Liver (tissue), 9 donors: ENCODE data around the gene GRM3. TPM values are rescaled to one million over a fixed set of nuclear protein-coding genes. Genes with fewer than 3 reads are reported as not detected.

Source experiments
- DNase-seq: peaks from one replicate; pipeline ENCODE4 v3.0.0-alpha.2; 2017; ENCODE audit warnings: low spot score
- H3K27ac ChIP-seq, 2 donors: one replicate each; pipeline ENCODE4 v1.7.0; 2013; ENCODE audit warnings: inconsistent platforms in 2 of 2, low read length in 2 of 2, control low read depth in 1 of 2, low read depth in 1 of 2, mild to moderate bottlenecking in 1 of 2
- H3K27me3 ChIP-seq, 4 donors: one replicate each; pipeline versions ENCODE4 v1.6.1 to v1.7.0; 2013; ENCODE audit warnings: low read length in 3 of 4, inconsistent platforms in 1 of 4, mild to moderate bottlenecking in 1 of 4, moderate library complexity in 1 of 4; ENCODE audit not compliant: control insufficient read depth in 4 of 4, insufficient read depth in 4 of 4
- H3K36me3 ChIP-seq, 4 donors: one replicate each; pipeline versions ENCODE4 v1.6.1 to v1.7.0; 2013; ENCODE audit warnings: low read length in 3 of 4, mild to moderate bottlenecking in 3 of 4, low read depth in 1 of 4, moderate library complexity in 1 of 4; ENCODE audit not compliant: control insufficient read depth in 4 of 4, insufficient read depth in 3 of 4
- H3K4me1 ChIP-seq, 4 donors: one replicate each; pipeline versions ENCODE4 v1.6.1 to v1.7.0; 2013; ENCODE audit warnings: low read length in 3 of 4, mild to moderate bottlenecking in 3 of 4, moderate library complexity in 1 of 4; ENCODE audit not compliant: control insufficient read depth in 4 of 4, insufficient read depth in 4 of 4
- H3K4me3 ChIP-seq, 3 donors: one replicate each; pipeline versions ENCODE4 v1.6.1 to v1.7.0; 2013; ENCODE audit warnings: low read length in 3 of 3, control low read depth in 1 of 3, low read depth in 1 of 3, mild to moderate bottlenecking in 1 of 3
- H3K9ac ChIP-seq, 2 donors: one replicate each; pipeline ENCODE4 v1.7.0; 2013; ENCODE audit warnings: low read length in 2 of 2, mild to moderate bottlenecking in 2 of 2, moderate library complexity in 2 of 2, control low read depth in 1 of 2, low read depth in 1 of 2
- H3K9me3 ChIP-seq, 4 donors: one replicate each; pipeline versions ENCODE4 v1.6.1 to v1.7.0; 2013; ENCODE audit warnings: low read length in 3 of 4; ENCODE audit not compliant: control insufficient read depth in 4 of 4
- ATF3 ChIP-seq: IDR thresholded peaks from 2 replicates; pipeline ENCODE4 v1.6.1; 2016; ENCODE audit warnings: antibody characterized with exemption
- EGR1 ChIP-seq, 2 donors: IDR thresholded peaks; 2 replicates each; pipeline ENCODE4 v1.6.1; 2016 to 2018; ENCODE audit warnings: antibody characterized with exemption in 2 of 2, low read depth in 2 of 2
- FOXA1 ChIP-seq: IDR thresholded peaks from 2 replicates; pipeline ENCODE4 v1.6.1; 2016; ENCODE audit warnings: antibody characterized with exemption
- FOXA2 ChIP-seq: IDR thresholded peaks from 2 replicates; pipeline ENCODE4 v1.6.1; 2016; ENCODE audit warnings: antibody characterized with exemption
- GABPA ChIP-seq, 2 donors: IDR thresholded peaks in 1 of 2; conservative IDR thresholded peaks in 1 of 2; 2 replicates each; pipeline ENCODE4 v1.6.1; 2016; ENCODE audit warnings: antibody characterized with exemption in 2 of 2, mild to moderate bottlenecking in 1 of 2, moderate library complexity in 1 of 2
- HNF4A ChIP-seq, 2 donors: conservative IDR thresholded peaks; 2 replicates each; pipeline ENCODE4 v1.6.1; 2016; ENCODE audit warnings: antibody characterized with exemption in 2 of 2, mild to moderate bottlenecking in 2 of 2
- HNF4G ChIP-seq: IDR thresholded peaks from 2 replicates; pipeline ENCODE4 v1.6.1; 2016; ENCODE audit warnings: antibody characterized with exemption
- JUND ChIP-seq, 2 donors: IDR thresholded peaks; 2 replicates each; pipeline ENCODE4 v1.6.1; 2016; ENCODE audit warnings: antibody characterized with exemption in 2 of 2
- RAD21 ChIP-seq, 2 donors: IDR thresholded peaks; 2 replicates each; pipeline ENCODE4 v1.6.1; 2016; ENCODE audit warnings: antibody characterized with exemption in 2 of 2, mild to moderate bottlenecking in 2 of 2
- RXRA ChIP-seq, 2 donors: IDR thresholded peaks; 2 replicates each; pipeline ENCODE4 v1.6.1; 2017 to 2018; ENCODE audit warnings: antibody characterized with exemption in 2 of 2, mild to moderate bottlenecking in 1 of 2
- SP1 ChIP-seq: IDR thresholded peaks from 2 replicates; pipeline ENCODE4 v1.6.1; 2018; ENCODE audit warnings: antibody characterized with exemption, mild to moderate bottlenecking
- TAF1 ChIP-seq: conservative IDR thresholded peaks from 2 replicates; pipeline ENCODE4 v1.6.1; 2016; ENCODE audit warnings: antibody characterized with exemption, mild to moderate bottlenecking
- YY1 ChIP-seq: IDR thresholded peaks from 2 replicates; pipeline ENCODE4 v1.6.1; 2016; ENCODE audit warnings: antibody characterized with exemption, mild to moderate bottlenecking
- ZBTB33 ChIP-seq: IDR thresholded peaks from 2 replicates; pipeline ENCODE4 v1.6.1; 2016; ENCODE audit warnings: antibody characterized with exemption
- WGBS: extraction: QIAGEN DNeasy Blood & Tissue Kit; methylation state at CpG from one replicate; pipeline ENCODE4 v1.1.7; 2013; 5-methylcytosine and 5-hydroxymethylcytosine counted together
- polyA plus RNA-seq, 2 donors: library from polyadenylated mRNA; stranded (reverse) in 1 of 2; unstranded in 1 of 2; fragments of 200-250 nt in 1 of 2; fragments of >200 nt in 1 of 2; fragmentation: Nextera tagmentation in 1 of 2; extraction: Ambion mirVana in 1 of 2; gene quantifications; one replicate each; pipeline versions ENCODE4 v1.2.1 to v1.2.3, GENCODE V29; 2013 to 2015
- total RNA-seq, 2 donors: library from RNA; depleted of rRNA; stranded (reverse); fragments of >200 nt; gene quantifications; one replicate each; pipeline ENCODE4 v1.2.3, GENCODE V29; 2014
- TF ChIP-seq, protein P1 (sequence below): fragments of 150-350 bp; IDR thresholded peaks from 2 replicates; pipeline ENCODE4 v1.5.1; 2017; ENCODE audit warnings: improper control_type of control experiment, low read depth, low read length; ENCODE audit not compliant: missing input control
- TF ChIP-seq, protein P2 (sequence below): IDR thresholded peaks from 2 replicates; pipeline ENCODE4 v1.6.1; 2016; ENCODE audit warnings: antibody characterized with exemption
- donor health status: healthy.
- donor health status: healthy.
- donor health status: healthy.
- donor health status: healthy.
- donor health status: healthy.

GRM3 gene
- total and polyA plus RNA-seq, 4 donors: 0.08 to 0.09 TPM; not detected in 2

DNA sequence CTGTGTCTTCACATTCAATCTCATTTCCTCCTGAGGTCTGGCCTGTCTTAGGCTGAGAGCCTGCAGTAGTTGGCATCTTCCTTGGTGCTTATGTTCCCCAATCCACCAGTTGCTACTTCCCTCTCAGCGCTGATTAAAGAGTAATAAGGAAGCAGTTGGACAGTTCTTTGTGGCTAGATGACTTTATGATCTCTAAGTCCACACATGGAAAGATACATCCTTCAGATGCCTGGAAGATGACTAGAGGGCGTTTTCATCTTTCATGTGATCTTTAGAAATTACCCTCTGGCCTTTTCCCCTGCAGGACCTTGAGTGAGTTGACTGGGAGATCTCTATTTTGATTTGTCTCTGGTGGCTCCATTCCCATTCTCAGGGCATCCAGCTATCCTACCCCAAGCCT lies 204.5 kb downstream of the GRM3 start:
- no peaks in the 10 kb centered on the region for H3K36me3 ChIP-seq
- H3K27ac ChIP-seq: no peak overlapping the region
- H3K27me3 ChIP-seq: no peaks in the 10 kb centered on the region
- H3K4me3 ChIP-seq: no peak overlapping the region
- H3K9me3 ChIP-seq: no peaks in the 10 kb centered on the region
- DNase-seq: no peak
- TF ChIP-seq, protein P1, sequence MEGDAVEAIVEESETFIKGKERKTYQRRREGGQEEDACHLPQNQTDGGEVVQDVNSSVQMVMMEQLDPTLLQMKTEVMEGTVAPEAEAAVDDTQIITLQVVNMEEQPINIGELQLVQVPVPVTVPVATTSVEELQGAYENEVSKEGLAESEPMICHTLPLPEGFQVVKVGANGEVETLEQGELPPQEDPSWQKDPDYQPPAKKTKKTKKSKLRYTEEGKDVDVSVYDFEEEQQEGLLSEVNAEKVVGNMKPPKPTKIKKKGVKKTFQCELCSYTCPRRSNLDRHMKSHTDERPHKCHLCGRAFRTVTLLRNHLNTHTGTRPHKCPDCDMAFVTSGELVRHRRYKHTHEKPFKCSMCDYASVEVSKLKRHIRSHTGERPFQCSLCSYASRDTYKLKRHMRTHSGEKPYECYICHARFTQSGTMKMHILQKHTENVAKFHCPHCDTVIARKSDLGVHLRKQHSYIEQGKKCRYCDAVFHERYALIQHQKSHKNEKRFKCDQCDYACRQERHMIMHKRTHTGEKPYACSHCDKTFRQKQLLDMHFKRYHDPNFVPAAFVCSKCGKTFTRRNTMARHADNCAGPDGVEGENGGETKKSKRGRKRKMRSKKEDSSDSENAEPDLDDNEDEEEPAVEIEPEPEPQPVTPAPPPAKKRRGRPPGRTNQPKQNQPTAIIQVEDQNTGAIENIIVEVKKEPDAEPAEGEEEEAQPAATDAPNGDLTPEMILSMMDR: no peak
- TF ChIP-seq ZBTB33: no peak
- TF ChIP-seq SP1: no peak
- TF ChIP-seq EGR1 (IDR thresholded peaks at IDR 0.05; ENCODE audit: low read depth in 2 of 2): no peak
- TF ChIP-seq FOXA2: no peak
- no peak for TF ChIP-seq FOXA1
- TF ChIP-seq HNF4A (conservative IDR thresholded peaks at IDR 0.05): no peak
- TF ChIP-seq GABPA (IDR thresholded peaks at IDR 0.05 in 1 of 2, conservative IDR thresholded peaks at IDR 0.05 in 1 of 2): no peak
- no peak overlapping the region for H3K9ac ChIP-seq
- 80% methylated on average over 2 of the region's 2 CpGs for WGBS
- peaks cover 0 to 12% (median 0%) of the 10 kb centered on the region in 4 donors for H3K4me1 ChIP-seq

- H3K36me3 ChIP-seq: no peaks in the 10 kb centered on the region
- DNase-seq: no peak
- H3K27me3 ChIP-seq: no peaks in the 10 kb centered on the region
- H3K4me1 ChIP-seq: peaks cover 0 to 9% (median 0%) of the 10 kb centered on the region in 4 donors
- H3K9me3 ChIP-seq: no peaks in the 10 kb centered on the region
- H3K9ac ChIP-seq: no peak overlapping the region
- H3K27ac ChIP-seq: no peak overlapping the region
- TF ChIP-seq FOXA2 (no peak), ATF3 (no peak), JUND (IDR thresholded peaks at IDR 0.05) (no peak)
- H3K4me3 ChIP-seq: no peak overlapping the region
- 64% methylated on average over 3 of the region's 3 CpGs for WGBS
Observed at GRCh38 chr7:86851566-86851965, 207.9 kb downstream of the GRM3 start.

DNA sequence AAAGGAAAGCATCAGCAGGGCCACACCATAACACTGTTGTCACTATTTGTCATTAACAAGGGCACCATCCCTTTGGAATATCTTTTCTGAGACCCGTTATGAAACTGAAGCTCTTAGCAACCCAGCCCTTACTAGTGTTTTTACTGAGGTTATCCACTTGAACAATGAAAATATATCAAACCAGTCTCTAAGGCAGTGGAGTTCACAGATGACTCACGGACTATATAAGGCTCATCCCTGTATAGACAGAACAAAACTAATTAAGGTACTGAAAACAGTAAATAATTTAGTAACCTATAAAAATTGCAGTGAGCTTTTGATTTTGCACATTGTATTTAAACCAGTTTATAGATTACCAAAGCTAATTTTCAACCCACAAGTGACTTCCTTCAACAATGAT lies 219.7 kb downstream of the GRM3 start:
- Histone ChIP-seq H3K27me3 (no peaks in the 10 kb centered on the region), H3K27ac (no peak overlapping the region), H3K36me3 (no peaks in the 10 kb centered on the region), H3K4me3 (no peak overlapping the region), H3K4me1 (peaks cover 0 to 1% (median 0%) of the 10 kb centered on the region in 4 donors), H3K9ac (no peak overlapping the region), H3K9me3 (no peaks in the 10 kb centered on the region)
- WGBS: 85% methylated on average over 2 of the region's 2 CpGs
- no peak for DNase-seq
- no peak for TF ChIP-seq RXRA (IDR thresholded peaks at IDR 0.05)
- no peak for TF ChIP-seq FOXA2
- no peak for TF ChIP-seq YY1
- TF ChIP-seq RAD21 (IDR thresholded peaks at IDR 0.05): no peak
- no peak for TF ChIP-seq TAF1
- no peak for TF ChIP-seq HNF4G
- TF ChIP-seq ZBTB33: no peak
- TF ChIP-seq SP1: no peak
- TF ChIP-seq, protein P1: no peak
- TF ChIP-seq, protein P2, sequence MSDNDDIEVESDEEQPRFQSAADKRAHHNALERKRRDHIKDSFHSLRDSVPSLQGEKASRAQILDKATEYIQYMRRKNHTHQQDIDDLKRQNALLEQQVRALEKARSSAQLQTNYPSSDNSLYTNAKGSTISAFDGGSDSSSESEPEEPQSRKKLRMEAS: no peak
- no peak for TF ChIP-seq EGR1 (IDR thresholded peaks at IDR 0.05; ENCODE audit: low read depth in 2 of 2)
- TF ChIP-seq HNF4A (conservative IDR thresholded peaks at IDR 0.05): no peak
- TF ChIP-seq JUND (IDR thresholded peaks at IDR 0.05): no peak
